ENCODE results near the gene ACER1.
"Not testable (repeated sequence)": the region's sequence is repeated elsewhere in the genome, so short reads cannot be mapped to it uniquely, and the experiment has no call there.

ACER1 gene

GRCh38 chr19:6357174-6357573, 23.8 kb upstream of the ACER1 start:
- Histone ChIP-seq H3K9ac (ENCODE audit: low read length) (no peak overlapping the region), H3K18ac (ENCODE audit: low read depth in 1 of 2, low read length in 2 of 2) (no peak overlapping the region), H2AFZ (ENCODE audit: low read depth, low read length) (no peak overlapping the region), H3K4me1 (ENCODE audit: control insufficient read depth, insufficient read depth, low read depth, low read length) (no peaks in the 10 kb centered on the region), H2BK5ac (ENCODE audit: low read depth, low read length, poor library complexity, severe bottlenecking) (no peak overlapping the region), H4K8ac (ENCODE audit: low read length) (no peak overlapping the region), H3K4me3 (ENCODE audit: insufficient read depth in 1 of 2, low read depth in 1 of 2, low read length in 2 of 2) (no peak overlapping the region), H3K14ac (ENCODE audit: low read length in 2 of 2) (no peak overlapping the region), H3K4ac (ENCODE audit: low read depth in 1 of 2, low read length in 2 of 2) (no peak overlapping the region), H3K79me1 (replicated peaks; ENCODE audit: low read length, poor library complexity, severe bottlenecking) (peaks cover under 1% of the 10 kb centered on the region), H2AK5ac (ENCODE audit: low read length, severe bottlenecking) (no peak overlapping the region), H4K91ac (ENCODE audit: low read length) (no peak overlapping the region), H3K4me2 (ENCODE audit: low read length, poor library complexity, severe bottlenecking) (no peak overlapping the region), H2BK15ac (ENCODE audit: low read depth, poor library complexity, severe bottlenecking) (no peak overlapping the region), H3K9me3 (ENCODE audit: control insufficient read depth, low read length) (no peaks in the 10 kb centered on the region), H3K36me3 (ENCODE audit: control insufficient read depth in 1 of 2, insufficient read depth in 2 of 2, low read depth in 1 of 2, low read length in 2 of 2) (no peaks in the 10 kb centered on the region), H3K27ac (ENCODE audit: low read length, poor library complexity, severe bottlenecking) (no peak overlapping the region), H3K27me3 (ENCODE audit: control insufficient read depth in 1 of 2, insufficient read depth in 1 of 2, low read length in 2 of 2) (no peaks in the 10 kb centered on the region), H2BK12ac (ENCODE audit: low read length in 2 of 2) (no peak overlapping the region), H3K23ac (ENCODE audit: low read length in 2 of 2) (no peak overlapping the region), H2BK120ac (ENCODE audit: low read depth, low read length) (no peak overlapping the region)
- 89% methylated on average over 14 of the region's 14 CpGs for WGBS
- DNase-seq: no peak

DNA sequence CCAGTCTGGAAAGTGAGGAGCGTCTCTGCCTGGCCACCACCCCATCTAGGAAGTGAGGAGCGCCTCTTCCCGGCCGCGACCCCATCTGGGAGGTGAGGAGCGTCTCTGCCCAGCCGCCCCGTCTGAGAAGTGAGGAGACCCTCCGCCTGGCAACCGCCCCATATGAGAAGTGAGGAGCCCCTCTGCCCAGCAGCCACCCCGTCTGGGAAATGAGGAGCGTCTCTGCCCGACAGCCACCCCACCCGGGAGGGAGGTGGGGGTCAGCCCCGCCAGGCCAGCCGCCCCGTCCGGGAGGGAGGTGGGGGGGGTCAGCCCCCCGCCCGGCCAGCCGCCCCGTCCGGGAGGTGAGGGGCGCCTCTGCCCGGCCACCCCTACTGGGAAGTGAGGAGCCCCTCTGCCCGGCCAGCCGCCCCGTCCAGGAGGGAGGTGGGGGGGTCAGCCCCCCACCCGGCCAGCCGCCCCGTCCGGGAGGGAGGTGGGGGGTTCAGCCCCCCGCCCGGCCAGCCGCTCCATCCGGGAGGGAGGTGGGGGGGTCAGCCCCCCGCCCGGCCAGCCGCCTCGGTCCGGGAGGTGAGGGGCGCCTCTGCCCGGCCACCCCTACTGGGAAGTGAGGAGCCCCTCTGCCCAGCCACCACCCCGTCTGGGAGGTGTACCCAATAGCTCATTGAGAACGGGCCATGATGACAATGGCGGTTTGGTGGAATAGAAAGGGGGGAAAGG, 22.1 kb upstream of the ACER1 start:
- not testable (repeated sequence) for H3K23ac ChIP-seq (ENCODE audit: low read length in 2 of 2); H2AK5ac ChIP-seq (ENCODE audit: low read length, severe bottlenecking); H3K27ac ChIP-seq (ENCODE audit: low read length, poor library complexity, severe bottlenecking); H3K4me1 ChIP-seq (ENCODE audit: control insufficient read depth, insufficient read depth, low read depth, low read length); H2BK15ac ChIP-seq (ENCODE audit: low read depth, poor library complexity, severe bottlenecking); H3K4me2 ChIP-seq (ENCODE audit: low read length, poor library complexity, severe bottlenecking); H3K4ac ChIP-seq (ENCODE audit: low read depth in 1 of 2, low read length in 2 of 2); H3K4me3 ChIP-seq (ENCODE audit: insufficient read depth in 1 of 2, low read depth in 1 of 2, low read length in 2 of 2); H3K27me3 ChIP-seq (ENCODE audit: control insufficient read depth in 1 of 2, insufficient read depth in 1 of 2, low read length in 2 of 2); H3K79me1 ChIP-seq (replicated peaks; ENCODE audit: low read length, poor library complexity, severe bottlenecking); H2AFZ ChIP-seq (ENCODE audit: low read depth, low read length); H4K8ac ChIP-seq (ENCODE audit: low read length); H2BK5ac ChIP-seq (ENCODE audit: low read depth, low read length, poor library complexity, severe bottlenecking); H2BK12ac ChIP-seq (ENCODE audit: low read length in 2 of 2); H3K18ac ChIP-seq (ENCODE audit: low read depth in 1 of 2, low read length in 2 of 2); H2BK120ac ChIP-seq (ENCODE audit: low read depth, low read length); H3K36me3 ChIP-seq (ENCODE audit: control insufficient read depth in 1 of 2, insufficient read depth in 2 of 2, low read depth in 1 of 2, low read length in 2 of 2); H3K9me3 ChIP-seq (ENCODE audit: control insufficient read depth, low read length); DNase-seq; H3K14ac ChIP-seq (ENCODE audit: low read length in 2 of 2); H4K91ac ChIP-seq (ENCODE audit: low read length); H3K9ac ChIP-seq (ENCODE audit: low read length)
- 92% methylated on average over 29 of the region's 46 CpGs for WGBS

GRCh38 chr19:6354098-6354674, 20.8 kb upstream of the ACER1 start:
- no peak overlapping the region for H3K4ac ChIP-seq (ENCODE audit: low read depth in 1 of 2, low read length in 2 of 2)
- no peak overlapping the region for H3K4me3 ChIP-seq (ENCODE audit: insufficient read depth in 1 of 2, low read depth in 1 of 2, low read length in 2 of 2)
- WGBS: 69% methylated on average over 3 of the region's 4 CpGs
- H2BK120ac ChIP-seq (ENCODE audit: low read depth, low read length): no peak overlapping the region
- H2BK5ac ChIP-seq (ENCODE audit: low read depth, low read length, poor library complexity, severe bottlenecking): no peak overlapping the region
- no peak overlapping the region for H2AK5ac ChIP-seq (ENCODE audit: low read length, severe bottlenecking)
- peaks cover 0 to 6% of the 10 kb centered on the region in 2 experiments for H3K27me3 ChIP-seq (ENCODE audit: control insufficient read depth in 1 of 2, insufficient read depth in 1 of 2, low read length in 2 of 2)
- H3K9me3 ChIP-seq (ENCODE audit: control insufficient read depth, low read length): no peaks in the 10 kb centered on the region
- no peak overlapping the region for H3K27ac ChIP-seq (ENCODE audit: low read length, poor library complexity, severe bottlenecking)
- H3K4me1 ChIP-seq (ENCODE audit: control insufficient read depth, insufficient read depth, low read depth, low read length): no peaks in the 10 kb centered on the region
- H3K79me1 ChIP-seq (replicated peaks; ENCODE audit: low read length, poor library complexity, severe bottlenecking): no peaks in the 10 kb centered on the region
- H3K14ac ChIP-seq (ENCODE audit: low read length in 2 of 2): no peak overlapping the region
- no peak overlapping the region for H2AFZ ChIP-seq (ENCODE audit: low read depth, low read length)
- no peak overlapping the region for H2BK12ac ChIP-seq (ENCODE audit: low read length in 2 of 2)
- H3K23ac ChIP-seq (ENCODE audit: low read length in 2 of 2): no peak overlapping the region
- H3K4me2 ChIP-seq (ENCODE audit: low read length, poor library complexity, severe bottlenecking): no peak overlapping the region
- H3K9ac ChIP-seq (ENCODE audit: low read length): no peak overlapping the region
- peak; percentile 41 for DNase-seq
- no peak overlapping the region for H4K91ac ChIP-seq (ENCODE audit: low read length)
- no peak overlapping the region for H3K18ac ChIP-seq (ENCODE audit: low read depth in 1 of 2, low read length in 2 of 2)
- H4K8ac ChIP-seq (ENCODE audit: low read length): no peak overlapping the region
- no peaks in the 10 kb centered on the region for H3K36me3 ChIP-seq (ENCODE audit: control insufficient read depth in 1 of 2, insufficient read depth in 2 of 2, low read depth in 1 of 2, low read length in 2 of 2)
- H2BK15ac ChIP-seq (ENCODE audit: low read depth, poor library complexity, severe bottlenecking): no peak overlapping the region

- Histone ChIP-seq H2BK15ac (ENCODE audit: low read depth, poor library complexity, severe bottlenecking) (no peak overlapping the region), H2BK120ac (ENCODE audit: low read depth, low read length) (no peak overlapping the region), H3K36me3 (ENCODE audit: control insufficient read depth in 1 of 2, insufficient read depth in 2 of 2, low read depth in 1 of 2, low read length in 2 of 2) (no peaks in the 10 kb centered on the region), H3K23ac (ENCODE audit: low read length in 2 of 2) (no peak overlapping the region), H2BK12ac (ENCODE audit: low read length in 2 of 2) (no peak overlapping the region), H3K4me2 (ENCODE audit: low read length, poor library complexity, severe bottlenecking) (no peak overlapping the region), H3K4me3 (ENCODE audit: insufficient read depth in 1 of 2, low read depth in 1 of 2, low read length in 2 of 2) (no peak overlapping the region), H2AK5ac (ENCODE audit: low read length, severe bottlenecking) (no peak overlapping the region), H3K79me1 (replicated peaks; ENCODE audit: low read length, poor library complexity, severe bottlenecking) (no peaks in the 10 kb centered on the region), H2BK5ac (ENCODE audit: low read depth, low read length, poor library complexity, severe bottlenecking) (no peak overlapping the region), H3K27me3 (ENCODE audit: control insufficient read depth in 1 of 2, insufficient read depth in 1 of 2, low read length in 2 of 2) (peaks cover 0 to 6% of the 10 kb centered on the region in 2 experiments), H3K9me3 (ENCODE audit: control insufficient read depth, low read length) (no peaks in the 10 kb centered on the region), H4K91ac (ENCODE audit: low read length) (no peak overlapping the region), H3K27ac (ENCODE audit: low read length, poor library complexity, severe bottlenecking) (no peak overlapping the region), H3K14ac (ENCODE audit: low read length in 2 of 2) (no peak overlapping the region), H3K4ac (ENCODE audit: low read depth in 1 of 2, low read length in 2 of 2) (no peak overlapping the region), H4K8ac (ENCODE audit: low read length) (no peak overlapping the region), H3K9ac (ENCODE audit: low read length) (no peak overlapping the region), H3K18ac (ENCODE audit: low read depth in 1 of 2, low read length in 2 of 2) (no peak overlapping the region), H2AFZ (ENCODE audit: low read depth, low read length) (no peak overlapping the region), H3K4me1 (ENCODE audit: control insufficient read depth, insufficient read depth, low read depth, low read length) (no peaks in the 10 kb centered on the region)
- 94% methylated on average over 2 of the region's 2 CpGs for WGBS
- no peak for DNase-seq
Measured at GRCh38 chr19:6352381-6353165, 19.2 kb upstream of the ACER1 start.
